GM12873 (cell line): Measurements from ENCODE around the gene RC3H1.

ENCODE experiments used
- CTCF ChIP-seq: IDR thresholded peaks from 2 replicates; pipeline ENCODE4 v1.5.1; 2012; ENCODE audit warnings: low read depth, mild to moderate bottlenecking, moderate library complexity, low read length, control low read depth; ENCODE audit not compliant: insufficient read depth; ENCODE audit errors: missing control alignments

Gene RC3H1, protein sequence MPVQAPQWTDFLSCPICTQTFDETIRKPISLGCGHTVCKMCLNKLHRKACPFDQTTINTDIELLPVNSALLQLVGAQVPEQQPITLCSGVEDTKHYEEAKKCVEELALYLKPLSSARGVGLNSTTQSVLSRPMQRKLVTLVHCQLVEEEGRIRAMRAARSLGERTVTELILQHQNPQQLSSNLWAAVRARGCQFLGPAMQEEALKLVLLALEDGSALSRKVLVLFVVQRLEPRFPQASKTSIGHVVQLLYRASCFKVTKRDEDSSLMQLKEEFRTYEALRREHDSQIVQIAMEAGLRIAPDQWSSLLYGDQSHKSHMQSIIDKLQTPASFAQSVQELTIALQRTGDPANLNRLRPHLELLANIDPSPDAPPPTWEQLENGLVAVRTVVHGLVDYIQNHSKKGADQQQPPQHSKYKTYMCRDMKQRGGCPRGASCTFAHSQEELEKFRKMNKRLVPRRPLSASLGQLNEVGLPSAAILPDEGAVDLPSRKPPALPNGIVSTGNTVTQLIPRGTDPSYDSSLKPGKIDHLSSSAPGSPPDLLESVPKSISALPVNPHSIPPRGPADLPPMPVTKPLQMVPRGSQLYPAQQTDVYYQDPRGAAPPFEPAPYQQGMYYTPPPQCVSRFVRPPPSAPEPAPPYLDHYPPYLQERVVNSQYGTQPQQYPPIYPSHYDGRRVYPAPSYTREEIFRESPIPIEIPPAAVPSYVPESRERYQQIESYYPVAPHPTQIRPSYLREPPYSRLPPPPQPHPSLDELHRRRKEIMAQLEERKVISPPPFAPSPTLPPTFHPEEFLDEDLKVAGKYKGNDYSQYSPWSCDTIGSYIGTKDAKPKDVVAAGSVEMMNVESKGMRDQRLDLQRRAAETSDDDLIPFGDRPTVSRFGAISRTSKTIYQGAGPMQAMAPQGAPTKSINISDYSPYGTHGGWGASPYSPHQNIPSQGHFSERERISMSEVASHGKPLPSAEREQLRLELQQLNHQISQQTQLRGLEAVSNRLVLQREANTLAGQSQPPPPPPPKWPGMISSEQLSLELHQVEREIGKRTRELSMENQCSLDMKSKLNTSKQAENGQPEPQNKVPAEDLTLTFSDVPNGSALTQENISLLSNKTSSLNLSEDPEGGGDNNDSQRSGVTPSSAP

GRCh38 chr1:174022080-174022975 lies at the start of gene RC3H1:
Gene RC3H1 (minus strand): TSS chr1:174022357. CDS start chr1:173992985, 29,372 bp downstream.
- TF ChIP-seq CTCF: no peak

DNA sequence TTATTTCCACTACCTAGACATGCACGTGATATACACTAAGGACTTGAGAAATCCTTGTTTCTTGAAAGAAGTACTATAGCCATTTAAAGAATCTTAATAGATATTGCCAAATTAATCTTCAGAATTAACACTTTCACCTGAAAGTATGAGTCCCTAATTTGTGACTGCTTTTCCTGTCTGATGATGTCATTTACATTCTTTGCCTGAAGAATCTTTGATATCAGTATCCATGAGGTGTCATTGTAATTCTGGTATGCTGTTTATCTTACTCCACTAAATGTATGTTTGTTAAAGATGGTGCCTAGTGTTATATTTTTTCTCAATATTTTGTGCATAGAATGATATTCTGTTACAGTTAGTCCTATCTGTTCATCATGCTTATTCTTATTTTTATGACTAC lies 48.5 kb upstream of the RC3H1 start:
- TF ChIP-seq CTCF: no peak

DNA sequence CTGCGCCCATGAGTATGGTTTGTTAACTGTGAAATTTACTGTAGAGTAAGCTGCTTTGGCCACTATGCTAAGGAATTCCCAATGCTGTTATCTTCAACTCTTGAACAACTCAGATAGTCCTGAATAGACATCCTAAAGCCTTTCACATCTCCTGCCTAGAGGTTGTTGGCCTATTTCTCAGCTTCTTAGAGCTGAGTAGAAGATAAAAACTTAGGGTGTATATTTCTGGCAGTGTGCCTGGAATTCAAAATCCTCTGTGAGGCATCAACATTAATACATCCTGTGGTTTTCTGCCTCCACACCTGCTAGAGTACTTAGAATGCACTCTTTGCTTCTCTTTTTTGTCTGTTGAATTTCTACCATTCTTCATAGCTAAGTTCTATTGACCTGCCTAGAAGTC lies 45.8 kb upstream of the RC3H1 start:
- no peak for TF ChIP-seq CTCF

GRCh38 chr1:174060090-174060489 lies 37.9 kb upstream of the RC3H1 start:
- TF ChIP-seq CTCF: no peak

- TF ChIP-seq CTCF: no peak
These were observed 36.5 kb upstream of the RC3H1 start for GRCh38 chr1:174058624-174059023.

DNA sequence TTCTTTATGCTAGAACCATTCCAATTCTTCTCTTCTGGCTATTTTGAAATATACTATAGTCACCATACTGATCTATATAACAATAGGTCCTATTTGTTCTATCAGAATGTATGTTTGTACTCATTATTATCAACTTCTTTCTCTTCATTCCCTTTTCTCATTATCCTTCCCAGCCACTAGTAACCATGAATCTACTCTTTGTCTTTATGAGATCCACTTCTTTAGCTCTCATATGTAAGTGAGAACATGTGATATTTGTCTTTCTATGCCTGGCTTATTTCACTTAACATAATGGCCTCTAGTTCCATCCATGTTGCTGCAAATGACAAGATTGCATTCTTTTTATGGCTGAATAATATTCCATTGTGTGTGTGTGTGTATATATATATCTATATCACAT lies 31.7 kb upstream of the RC3H1 start:
- no peak for TF ChIP-seq CTCF
